ENCODE results near the gene TNFAIP1. TPM values are rescaled to one million over a fixed set of nuclear protein-coding genes. Genes with fewer than 3 reads are reported as not detected.

Gene TNFAIP1
- total RNA-seq, 1 experiment from 2014 or later, result 21.3 TPM

DNA sequence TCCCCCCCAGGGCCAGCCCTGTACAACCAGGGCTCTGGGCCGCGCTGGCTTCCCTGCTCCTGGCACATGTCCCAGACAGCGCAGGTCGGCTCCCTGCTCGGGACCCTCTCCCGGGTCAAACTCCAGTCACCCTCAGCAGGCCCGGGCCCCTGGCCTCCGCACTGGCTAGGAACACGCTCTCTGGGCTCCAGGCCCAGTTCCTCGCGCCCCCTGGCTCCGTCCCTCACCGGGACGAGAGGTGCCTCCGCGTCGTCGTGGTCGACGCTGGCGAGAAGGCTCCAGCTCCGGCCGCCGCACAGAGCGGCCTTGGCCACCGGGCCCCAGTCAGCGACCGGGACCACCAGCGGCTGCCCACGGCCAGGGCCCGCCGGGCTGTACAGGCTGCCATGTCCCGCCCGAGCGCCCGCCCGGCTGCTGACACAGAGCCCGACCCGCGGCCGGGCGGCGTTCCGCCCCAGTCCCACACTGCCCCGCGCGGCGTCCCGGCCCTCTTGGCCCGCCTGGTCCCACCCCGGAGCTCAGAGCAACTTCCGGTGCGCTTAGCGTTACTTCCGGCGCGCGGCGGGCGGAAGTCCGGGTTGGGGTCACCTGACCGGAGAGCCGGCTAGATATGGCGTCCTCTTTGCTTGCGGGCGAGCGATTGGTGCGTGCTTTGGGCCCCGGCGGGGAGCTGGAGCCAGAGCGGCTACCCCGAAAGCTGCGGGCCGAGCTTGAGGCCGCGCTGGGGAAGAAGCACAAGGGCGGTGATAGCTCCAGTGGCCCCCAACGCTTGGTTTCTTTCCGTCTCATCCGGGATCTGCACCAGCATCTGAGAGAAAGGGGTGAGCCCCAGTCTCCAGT lies 21.7 kb downstream of the TNFAIP1 start, which contains the start of gene POLDIP2 (continued):
- TF ChIP-seq, protein P1, sequence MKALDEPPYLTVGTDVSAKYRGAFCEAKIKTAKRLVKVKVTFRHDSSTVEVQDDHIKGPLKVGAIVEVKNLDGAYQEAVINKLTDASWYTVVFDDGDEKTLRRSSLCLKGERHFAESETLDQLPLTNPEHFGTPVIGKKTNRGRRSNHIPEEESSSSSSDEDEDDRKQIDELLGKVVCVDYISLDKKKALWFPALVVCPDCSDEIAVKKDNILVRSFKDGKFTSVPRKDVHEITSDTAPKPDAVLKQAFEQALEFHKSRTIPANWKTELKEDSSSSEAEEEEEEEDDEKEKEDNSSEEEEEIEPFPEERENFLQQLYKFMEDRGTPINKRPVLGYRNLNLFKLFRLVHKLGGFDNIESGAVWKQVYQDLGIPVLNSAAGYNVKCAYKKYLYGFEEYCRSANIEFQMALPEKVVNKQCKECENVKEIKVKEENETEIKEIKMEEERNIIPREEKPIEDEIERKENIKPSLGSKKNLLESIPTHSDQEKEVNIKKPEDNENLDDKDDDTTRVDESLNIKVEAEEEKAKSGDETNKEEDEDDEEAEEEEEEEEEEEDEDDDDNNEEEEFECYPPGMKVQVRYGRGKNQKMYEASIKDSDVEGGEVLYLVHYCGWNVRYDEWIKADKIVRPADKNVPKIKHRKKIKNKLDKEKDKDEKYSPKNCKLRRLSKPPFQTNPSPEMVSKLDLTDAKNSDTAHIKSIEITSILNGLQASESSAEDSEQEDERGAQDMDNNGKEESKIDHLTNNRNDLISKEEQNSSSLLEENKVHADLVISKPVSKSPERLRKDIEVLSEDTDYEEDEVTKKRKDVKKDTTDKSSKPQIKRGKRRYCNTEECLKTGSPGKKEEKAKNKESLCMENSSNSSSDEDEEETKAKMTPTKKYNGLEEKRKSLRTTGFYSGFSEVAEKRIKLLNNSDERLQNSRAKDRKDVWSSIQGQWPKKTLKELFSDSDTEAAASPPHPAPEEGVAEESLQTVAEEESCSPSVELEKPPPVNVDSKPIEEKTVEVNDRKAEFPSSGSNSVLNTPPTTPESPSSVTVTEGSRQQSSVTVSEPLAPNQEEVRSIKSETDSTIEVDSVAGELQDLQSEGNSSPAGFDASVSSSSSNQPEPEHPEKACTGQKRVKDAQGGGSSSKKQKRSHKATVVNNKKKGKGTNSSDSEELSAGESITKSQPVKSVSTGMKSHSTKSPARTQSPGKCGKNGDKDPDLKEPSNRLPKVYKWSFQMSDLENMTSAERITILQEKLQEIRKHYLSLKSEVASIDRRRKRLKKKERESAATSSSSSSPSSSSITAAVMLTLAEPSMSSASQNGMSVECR (CRISPR knock-in tag; IDR thresholded peaks at IDR 0.05; ENCODE audit: borderline replicate concordance), result no peak; the same call in 1 of the 2 replicates
- TF ChIP-seq, protein P2, sequence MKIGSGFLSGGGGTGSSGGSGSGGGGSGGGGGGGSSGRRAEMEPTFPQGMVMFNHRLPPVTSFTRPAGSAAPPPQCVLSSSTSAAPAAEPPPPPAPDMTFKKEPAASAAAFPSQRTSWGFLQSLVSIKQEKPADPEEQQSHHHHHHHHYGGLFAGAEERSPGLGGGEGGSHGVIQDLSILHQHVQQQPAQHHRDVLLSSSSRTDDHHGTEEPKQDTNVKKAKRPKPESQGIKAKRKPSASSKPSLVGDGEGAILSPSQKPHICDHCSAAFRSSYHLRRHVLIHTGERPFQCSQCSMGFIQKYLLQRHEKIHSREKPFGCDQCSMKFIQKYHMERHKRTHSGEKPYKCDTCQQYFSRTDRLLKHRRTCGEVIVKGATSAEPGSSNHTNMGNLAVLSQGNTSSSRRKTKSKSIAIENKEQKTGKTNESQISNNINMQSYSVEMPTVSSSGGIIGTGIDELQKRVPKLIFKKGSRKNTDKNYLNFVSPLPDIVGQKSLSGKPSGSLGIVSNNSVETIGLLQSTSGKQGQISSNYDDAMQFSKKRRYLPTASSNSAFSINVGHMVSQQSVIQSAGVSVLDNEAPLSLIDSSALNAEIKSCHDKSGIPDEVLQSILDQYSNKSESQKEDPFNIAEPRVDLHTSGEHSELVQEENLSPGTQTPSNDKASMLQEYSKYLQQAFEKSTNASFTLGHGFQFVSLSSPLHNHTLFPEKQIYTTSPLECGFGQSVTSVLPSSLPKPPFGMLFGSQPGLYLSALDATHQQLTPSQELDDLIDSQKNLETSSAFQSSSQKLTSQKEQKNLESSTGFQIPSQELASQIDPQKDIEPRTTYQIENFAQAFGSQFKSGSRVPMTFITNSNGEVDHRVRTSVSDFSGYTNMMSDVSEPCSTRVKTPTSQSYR (CRISPR knock-in tag; IDR thresholded peaks at IDR 0.05), result no peak
- TF ChIP-seq ZNF219 (CRISPR knock-in tag; IDR thresholded peaks at IDR 0.05; ENCODE audit: borderline replicate concordance) (no peak), JUN (CRISPR knock-in tag; IDR thresholded peaks at IDR 0.05) (0 out of 2 replicates have a peak, but pooled peaks have one; percentile 32), SMAD3 (CRISPR knock-in tag; IDR thresholded peaks at IDR 0.05; ENCODE audit: borderline replicate concordance) (peak; percentile 66; the same call in 1 of the 2 replicates), ZNF317 (CRISPR knock-in tag; IDR thresholded peaks at IDR 0.05; ENCODE audit: borderline replicate concordance, low read depth) (no peak), NR1H2 (CRISPR knock-in tag; IDR thresholded peaks at IDR 0.05) (no peak), ELF4 (CRISPR knock-in tag; IDR thresholded peaks at IDR 0.05; ENCODE audit: low read depth) (0 out of 2 replicates have a peak, but pooled peaks have one; percentile 38), GTF2I (CRISPR knock-in tag; conservative IDR thresholded peaks at IDR 0.05) (no peak), ETV6 (CRISPR knock-in tag; IDR thresholded peaks at IDR 0.05) (peak; percentile 47; the same call in 1 of the 2 replicates), SMAD4 (CRISPR knock-in tag; IDR thresholded peaks at IDR 0.05) (no peak), GABPB1 (CRISPR knock-in tag; IDR thresholded peaks at IDR 0.05) (peak; percentile 95)
- TF ChIP-seq, protein P3, sequence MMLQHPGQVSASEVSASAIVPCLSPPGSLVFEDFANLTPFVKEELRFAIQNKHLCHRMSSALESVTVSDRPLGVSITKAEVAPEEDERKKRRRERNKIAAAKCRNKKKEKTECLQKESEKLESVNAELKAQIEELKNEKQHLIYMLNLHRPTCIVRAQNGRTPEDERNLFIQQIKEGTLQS (CRISPR knock-in tag; conservative IDR thresholded peaks at IDR 0.05), result no peak
- TF ChIP-seq, protein P4, sequence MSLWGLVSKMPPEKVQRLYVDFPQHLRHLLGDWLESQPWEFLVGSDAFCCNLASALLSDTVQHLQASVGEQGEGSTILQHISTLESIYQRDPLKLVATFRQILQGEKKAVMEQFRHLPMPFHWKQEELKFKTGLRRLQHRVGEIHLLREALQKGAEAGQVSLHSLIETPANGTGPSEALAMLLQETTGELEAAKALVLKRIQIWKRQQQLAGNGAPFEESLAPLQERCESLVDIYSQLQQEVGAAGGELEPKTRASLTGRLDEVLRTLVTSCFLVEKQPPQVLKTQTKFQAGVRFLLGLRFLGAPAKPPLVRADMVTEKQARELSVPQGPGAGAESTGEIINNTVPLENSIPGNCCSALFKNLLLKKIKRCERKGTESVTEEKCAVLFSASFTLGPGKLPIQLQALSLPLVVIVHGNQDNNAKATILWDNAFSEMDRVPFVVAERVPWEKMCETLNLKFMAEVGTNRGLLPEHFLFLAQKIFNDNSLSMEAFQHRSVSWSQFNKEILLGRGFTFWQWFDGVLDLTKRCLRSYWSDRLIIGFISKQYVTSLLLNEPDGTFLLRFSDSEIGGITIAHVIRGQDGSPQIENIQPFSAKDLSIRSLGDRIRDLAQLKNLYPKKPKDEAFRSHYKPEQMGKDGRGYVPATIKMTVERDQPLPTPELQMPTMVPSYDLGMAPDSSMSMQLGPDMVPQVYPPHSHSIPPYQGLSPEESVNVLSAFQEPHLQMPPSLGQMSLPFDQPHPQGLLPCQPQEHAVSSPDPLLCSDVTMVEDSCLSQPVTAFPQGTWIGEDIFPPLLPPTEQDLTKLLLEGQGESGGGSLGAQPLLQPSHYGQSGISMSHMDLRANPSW (CRISPR knock-in tag; conservative IDR thresholded peaks at IDR 0.05; ENCODE audit: low read depth), result no peak
- TF ChIP-seq, protein P5, sequence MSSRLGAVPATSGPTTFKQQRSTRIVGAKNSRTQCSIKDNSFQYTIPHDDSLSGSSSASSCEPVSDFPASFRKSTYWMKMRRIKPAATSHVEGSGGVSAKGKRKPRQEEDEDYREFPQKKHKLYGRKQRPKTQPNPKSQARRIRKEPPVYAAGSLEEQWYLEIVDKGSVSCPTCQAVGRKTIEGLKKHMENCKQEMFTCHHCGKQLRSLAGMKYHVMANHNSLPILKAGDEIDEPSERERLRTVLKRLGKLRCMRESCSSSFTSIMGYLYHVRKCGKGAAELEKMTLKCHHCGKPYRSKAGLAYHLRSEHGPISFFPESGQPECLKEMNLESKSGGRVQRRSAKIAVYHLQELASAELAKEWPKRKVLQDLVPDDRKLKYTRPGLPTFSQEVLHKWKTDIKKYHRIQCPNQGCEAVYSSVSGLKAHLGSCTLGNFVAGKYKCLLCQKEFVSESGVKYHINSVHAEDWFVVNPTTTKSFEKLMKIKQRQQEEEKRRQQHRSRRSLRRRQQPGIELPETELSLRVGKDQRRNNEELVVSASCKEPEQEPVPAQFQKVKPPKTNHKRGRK (CRISPR knock-in tag; IDR thresholded peaks at IDR 0.05; ENCODE audit: borderline replicate concordance), result no peak
- TF ChIP-seq, protein P6, sequence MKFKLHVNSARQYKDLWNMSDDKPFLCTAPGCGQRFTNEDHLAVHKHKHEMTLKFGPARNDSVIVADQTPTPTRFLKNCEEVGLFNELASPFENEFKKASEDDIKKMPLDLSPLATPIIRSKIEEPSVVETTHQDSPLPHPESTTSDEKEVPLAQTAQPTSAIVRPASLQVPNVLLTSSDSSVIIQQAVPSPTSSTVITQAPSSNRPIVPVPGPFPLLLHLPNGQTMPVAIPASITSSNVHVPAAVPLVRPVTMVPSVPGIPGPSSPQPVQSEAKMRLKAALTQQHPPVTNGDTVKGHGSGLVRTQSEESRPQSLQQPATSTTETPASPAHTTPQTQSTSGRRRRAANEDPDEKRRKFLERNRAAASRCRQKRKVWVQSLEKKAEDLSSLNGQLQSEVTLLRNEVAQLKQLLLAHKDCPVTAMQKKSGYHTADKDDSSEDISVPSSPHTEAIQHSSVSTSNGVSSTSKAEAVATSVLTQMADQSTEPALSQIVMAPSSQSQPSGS (CRISPR knock-in tag; IDR thresholded peaks at IDR 0.05; ENCODE audit: borderline replicate concordance, low read depth), result no peak
- TF ChIP-seq, protein P7, sequence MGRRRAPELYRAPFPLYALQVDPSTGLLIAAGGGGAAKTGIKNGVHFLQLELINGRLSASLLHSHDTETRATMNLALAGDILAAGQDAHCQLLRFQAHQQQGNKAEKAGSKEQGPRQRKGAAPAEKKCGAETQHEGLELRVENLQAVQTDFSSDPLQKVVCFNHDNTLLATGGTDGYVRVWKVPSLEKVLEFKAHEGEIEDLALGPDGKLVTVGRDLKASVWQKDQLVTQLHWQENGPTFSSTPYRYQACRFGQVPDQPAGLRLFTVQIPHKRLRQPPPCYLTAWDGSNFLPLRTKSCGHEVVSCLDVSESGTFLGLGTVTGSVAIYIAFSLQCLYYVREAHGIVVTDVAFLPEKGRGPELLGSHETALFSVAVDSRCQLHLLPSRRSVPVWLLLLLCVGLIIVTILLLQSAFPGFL (CRISPR knock-in tag; IDR thresholded peaks at IDR 0.05; ENCODE audit: borderline replicate concordance), result no peak
- TF ChIP-seq, protein P8, sequence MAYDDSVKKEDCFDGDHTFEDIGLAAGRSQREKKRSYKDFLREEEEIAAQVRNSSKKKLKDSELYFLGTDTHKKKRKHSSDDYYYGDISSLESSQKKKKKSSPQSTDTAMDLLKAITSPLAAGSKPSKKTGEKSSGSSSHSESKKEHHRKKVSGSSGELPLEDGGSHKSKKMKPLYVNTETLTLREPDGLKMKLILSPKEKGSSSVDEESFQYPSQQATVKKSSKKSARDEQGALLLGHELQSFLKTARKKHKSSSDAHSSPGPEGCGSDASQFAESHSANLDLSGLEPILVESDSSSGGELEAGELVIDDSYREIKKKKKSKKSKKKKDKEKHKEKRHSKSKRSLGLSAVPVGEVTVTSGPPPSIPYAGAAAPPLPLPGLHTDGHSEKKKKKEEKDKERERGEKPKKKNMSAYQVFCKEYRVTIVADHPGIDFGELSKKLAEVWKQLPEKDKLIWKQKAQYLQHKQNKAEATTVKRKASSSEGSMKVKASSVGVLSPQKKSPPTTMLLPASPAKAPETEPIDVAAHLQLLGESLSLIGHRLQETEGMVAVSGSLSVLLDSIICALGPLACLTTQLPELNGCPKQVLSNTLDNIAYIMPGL (CRISPR knock-in tag; IDR thresholded peaks at IDR 0.05), result peak; percentile 77; the same call in 1 of the 2 replicates
- TF ChIP-seq, protein P9, sequence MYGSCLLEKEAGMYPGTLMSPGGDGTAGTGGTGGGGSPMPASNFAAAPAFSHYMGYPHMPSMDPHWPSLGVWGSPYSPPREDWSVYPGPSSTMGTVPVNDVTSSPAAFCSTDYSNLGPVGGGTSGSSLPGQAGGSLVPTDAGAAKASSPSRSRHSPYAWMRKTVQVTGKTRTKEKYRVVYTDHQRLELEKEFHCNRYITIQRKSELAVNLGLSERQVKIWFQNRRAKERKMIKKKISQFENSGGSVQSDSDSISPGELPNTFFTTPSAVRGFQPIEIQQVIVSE (CRISPR knock-in tag; IDR thresholded peaks at IDR 0.05; ENCODE audit: borderline replicate concordance), result no peak

Data from WTC11 (cell line).